K562 (cell line): Measurements from ENCODE around the gene SLC12A9. TPM values are rescaled to one million over a fixed set of nuclear protein-coding genes. Genes with fewer than 3 reads are reported as not detected.
A peak's percentile ranks its signal among the peaks of the same experiment; 100 is the strongest.

Experiments used
- BHLHE40 ChIP-seq: IDR thresholded peaks from 2 replicates; pipeline ENCODE4 v1.6.1; 2011; ENCODE audit warnings: low read length, improper control_type of control experiment
- BRF1 ChIP-seq: IDR thresholded peaks from 3 replicates; pipeline ENCODE4 v1.6.1; 2011; ENCODE audit warnings: borderline replicate concordance, mild to moderate bottlenecking; ENCODE audit not compliant: insufficient read length; ENCODE audit errors: extremely low read depth
- CBFB ChIP-seq: sonication (generic); formaldehyde crosslinking; IDR thresholded peaks from 2 replicates; pipeline ENCODE4 v1.4.0; 2020; ENCODE audit warnings: mild to moderate bottlenecking, missing genetic modification reagents
- CXXC5 ChIP-seq: fragments of 250-450 bp; sonication (Bioruptor Pico); IDR thresholded peaks from 2 replicates; pipeline ENCODE4 v1.8.0; 2022; ENCODE audit warnings: inconsistent platforms, mild to moderate bottlenecking, moderate library complexity
- DPF2 ChIP-seq: fragments of 450-650 bp; IDR thresholded peaks from 2 replicates; pipeline ENCODE4 v1.6.1; 2016
- ESRRA ChIP-seq: fragments of 450-650 bp; IDR thresholded peaks from 2 replicates; pipeline ENCODE4 v1.6.1; 2014; ENCODE audit warnings: low read depth, mild to moderate bottlenecking, moderate library complexity, borderline replicate concordance
- FOSL1 ChIP-seq: fragments of 200-800 bp; sonication (Bioruptor generic); conservative IDR thresholded peaks from 2 replicates; pipeline ENCODE4 v1.6.1; 2016; ENCODE audit warnings: missing genetic modification characterization, missing compliant biosample characterization
- HNRNPH1 ChIP-seq: fragments of 200-400 bp; formaldehyde crosslinking; optimal IDR thresholded peaks from 2 replicates; pipeline ENCODE3; 2017; ENCODE audit warnings: low read depth, mild to moderate bottlenecking, low read length, moderate library complexity
- KLF6 ChIP-seq: fragments of 250-450 bp; sonication (Bioruptor Pico); IDR thresholded peaks from 2 replicates; pipeline ENCODE4 v1.4.0; 2020; ENCODE audit warnings: mild to moderate bottlenecking, moderate library complexity, borderline replicate concordance
- LEF1 ChIP-seq: fragments of 450-650 bp; IDR thresholded peaks from 2 replicates; pipeline ENCODE4 v1.6.1; 2016; ENCODE audit warnings: mild to moderate bottlenecking
- MAX ChIP-seq: sonication (generic); formaldehyde crosslinking; IDR thresholded peaks from 2 replicates; pipeline ENCODE4 v1.9.0; 2022; ENCODE audit warnings: mild to moderate bottlenecking, missing genetic modification reagents
- MIER1 ChIP-seq: fragments of 450-650 bp; IDR thresholded peaks from 2 replicates; pipeline ENCODE4 v1.6.1; 2016; ENCODE audit warnings: antibody characterized with exemption, mild to moderate bottlenecking, low read depth
- NEUROD1 ChIP-seq: fragments of 150-350 bp; IDR thresholded peaks from 2 replicates; pipeline ENCODE4 v1.6.1; 2014; ENCODE audit warnings: borderline replicate concordance, low read length, low read depth; ENCODE audit not compliant: partially characterized antibody
- NFIC ChIP-seq: fragments of 450-650 bp; IDR thresholded peaks from 2 replicates; pipeline ENCODE4 v1.6.1; 2017; ENCODE audit warnings: mild to moderate bottlenecking, inconsistent platforms
- NFXL1 ChIP-seq: fragments of 450-650 bp; formaldehyde crosslinking; IDR thresholded peaks from 2 replicates; pipeline ENCODE4 v1.4.0; 2021; ENCODE audit warnings: mild to moderate bottlenecking
- NR4A1 ChIP-seq, 2 experiments: fragments of 250-450 bp in 1 of 2; fragments of 450-650 bp in 1 of 2; sonication (Bioruptor Pico) in 1 of 2; IDR thresholded peaks; 2 replicates each; pipeline versions ENCODE4 v1.4.0 to v1.6.1; 2016 to 2020; ENCODE audit warnings: mild to moderate bottlenecking in 2 of 2, missing compliant biosample characterization in 1 of 2, missing genetic modification characterization in 1 of 2, moderate library complexity in 1 of 2
- RAD21 ChIP-seq, 2 experiments: fragments of 250-450 bp in 1 of 2; fragments of 450-650 bp in 1 of 2; sonication (Bioruptor Pico) in 1 of 2; formaldehyde crosslinking in 1 of 2; IDR thresholded peaks in 1 of 2; conservative IDR thresholded peaks in 1 of 2; 2 replicates each; pipeline versions ENCODE4 v1.4.0 to v1.8.0; 2020 to 2022; ENCODE audit warnings: mild to moderate bottlenecking in 2 of 2, moderate library complexity in 1 of 2
- RBFOX2 ChIP-seq: fragments of 200-400 bp; formaldehyde crosslinking; IDR thresholded peaks from 2 replicates; pipeline ENCODE4 v1.6.1; 2017; ENCODE audit warnings: low read depth, mild to moderate bottlenecking, low read length, moderate library complexity
- RBM39 ChIP-seq: fragments of 200-400 bp; formaldehyde crosslinking; optimal IDR thresholded peaks from 2 replicates; pipeline ENCODE3; 2018; ENCODE audit warnings: low read depth, low read length
- TBP ChIP-seq: optimal IDR thresholded peaks from 2 replicates; pipeline ENCODE3; 2011; ENCODE audit warnings: low read depth, low read length, improper control_type of control experiment
- TCF3 ChIP-seq: sonication (generic); formaldehyde crosslinking; IDR thresholded peaks from 2 replicates; pipeline ENCODE4 v1.4.0; 2020; ENCODE audit warnings: mild to moderate bottlenecking, missing genetic modification reagents
- WHSC1 ChIP-seq: IDR thresholded peaks from one replicate; pipeline ENCODE4 v1.6.1; 2012; ENCODE audit warnings: low read length, control low read depth, inconsistent platforms
- ZBTB26 ChIP-seq: fragments of 450-650 bp; formaldehyde crosslinking; IDR thresholded peaks from 2 replicates; pipeline ENCODE4 v1.4.0; 2022; ENCODE audit warnings: missing genetic modification characterization
- ZNF24 ChIP-seq: fragments of 450-650 bp; IDR thresholded peaks from 2 replicates; pipeline ENCODE4 v1.6.1; 2016
- ZNF75A ChIP-seq: fragments of 450-650 bp; formaldehyde crosslinking; IDR thresholded peaks from 2 replicates; pipeline ENCODE4 v1.4.0; 2020; ENCODE audit warnings: mild to moderate bottlenecking
- polyA plus RNA-seq, 8 experiments: library from polyadenylated mRNA; depleted of rRNA in 4 of 8; stranded (reverse) in 5 of 8; unstranded in 3 of 8; fragments of >200 nt; fragmentation: Nextera tagmentation in 2 of 8; fragmentation: Illumina TruSeq in 1 of 8; extraction: Ambion mirVana in 2 of 8; extraction: Trizol in 1 of 8; gene quantifications; 2 replicates each; pipeline versions ENCODE4 v1.2.1 to v1.2.3, GENCODE V29; 2011 to 2014; ENCODE audit warnings: inconsistent platforms in 1 of 8, missing spikeins in 1 of 8
- total RNA-seq, 7 experiments: library from RNA; depleted of rRNA in 6 of 7; stranded (reverse); fragments of >200 nt in 6 of 7; fragmentation: Illumina TruSeq in 2 of 7; extraction: Trizol in 2 of 7; gene quantifications; 2 replicates each; pipeline versions ENCODE4 v1.2.1 to v1.2.3, GENCODE V29; 2011 to 2021; ENCODE audit warnings: low replicate concordance in 1 of 7
- TF ChIP-seq, protein P1 (sequence below): fragments of 450-650 bp; IDR thresholded peaks from 2 replicates; pipeline ENCODE4 v1.6.1; 2016; ENCODE audit warnings: antibody characterized with exemption

The SLC12A9 gene
- total and polyA plus RNA-seq, 9 of the 15 experiments (the other 6 are each of a cell fraction or from before 2014, with no cell fraction given), result 0.06 to 20.2 (median 10.7) TPM

GRCh38 chr7:100893910-100894721 is 41.6 kb downstream of the SLC12A9 start (continued):
- TF ChIP-seq, protein P1, sequence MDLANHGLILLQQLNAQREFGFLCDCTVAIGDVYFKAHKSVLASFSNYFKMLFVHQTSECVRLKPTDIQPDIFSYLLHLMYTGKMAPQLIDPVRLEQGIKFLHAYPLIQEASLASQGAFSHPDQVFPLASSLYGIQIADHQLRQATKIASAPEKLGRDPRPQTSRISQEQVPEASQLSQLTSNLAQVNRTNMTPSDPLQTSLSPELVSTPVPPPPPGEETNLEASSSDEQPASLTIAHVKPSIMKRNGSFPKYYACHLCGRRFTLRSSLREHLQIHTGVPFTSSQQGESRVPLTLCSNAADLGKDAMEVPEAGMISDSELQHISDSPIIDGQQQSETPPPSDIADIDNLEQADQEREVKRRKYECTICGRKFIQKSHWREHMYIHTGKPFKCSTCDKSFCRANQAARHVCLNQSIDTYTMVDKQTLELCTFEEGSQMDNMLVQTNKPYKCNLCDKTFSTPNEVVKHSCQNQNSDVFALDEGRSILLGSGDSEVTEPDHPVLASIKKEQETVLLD, result no peak
- no peak for TF ChIP-seq TBP
- TF ChIP-seq BHLHE40, result no peak
- TF ChIP-seq KLF6, result no peak
- no peak for TF ChIP-seq MIER1
- TF ChIP-seq WHSC1, result no peak
- peak; percentile 40; the same call in 1 of the 2 replicates for TF ChIP-seq NFIC
- TF ChIP-seq DPF2, result peak; percentile 38; the same call in 1 of the 2 replicates
- 0 out of 2 replicates have a peak, but pooled peaks have one; percentile 27 for TF ChIP-seq RBFOX2
- no peak for TF ChIP-seq HNRNPH1
- no peak for TF ChIP-seq ZNF75A (CRISPR knock-in tag)
- TF ChIP-seq FOSL1 (tag), result no peak
- TF ChIP-seq ESRRA, result no peak
- TF ChIP-seq NFXL1 (CRISPR knock-in tag), result no peak
- no peak for TF ChIP-seq NR4A1 (CRISPR knock-in tag; IDR thresholded peaks at IDR 0.05)
- TF ChIP-seq NR4A1 (tag; IDR thresholded peaks at IDR 0.05), result no peak
- TF ChIP-seq MAX (CRISPR knock-in tag), result no peak
- TF ChIP-seq BRF1, result no peak
- TF ChIP-seq RBM39, result no peak
- peak; percentile 35; the same call in 1 of the 2 replicates for TF ChIP-seq TCF3 (CRISPR knock-in tag)
- TF ChIP-seq CBFB (CRISPR knock-in tag), result no peak
- TF ChIP-seq ZBTB26 (CRISPR knock-in tag), result 0 out of 2 replicates have a peak, but pooled peaks have one; percentile 6
- TF ChIP-seq ZNF24, result no peak
- TF ChIP-seq NEUROD1, result no peak
- no peak for TF ChIP-seq RAD21 (CRISPR knock-in tag; conservative IDR thresholded peaks at IDR 0.05 in 1 of 2, IDR thresholded peaks at IDR 0.05 in 1 of 2)
- no peak for TF ChIP-seq CXXC5 (CRISPR knock-in tag)
- no peak for TF ChIP-seq LEF1
